Choroid plexus epithelial cell (primary cell): ENCODE results near the gene USH1G.
"Not testable (repeated sequence)": the region's sequence is repeated elsewhere in the genome, so short reads cannot be mapped to it uniquely, and the experiment has no call there.

ENCODE experiments used
- DNase-seq: peaks from one replicate; pipeline ENCODE4 v3.0.0-alpha.2; 2010; ENCODE audit warnings: low read depth
- H3K4me3 ChIP-seq: 2 replicates; pipeline ENCODE4 v1.5.1; 2011; ENCODE audit warnings: low read depth, mild to moderate bottlenecking, control low read depth, low read length, moderate library complexity
- CTCF ChIP-seq: conservative IDR thresholded peaks from 2 replicates; pipeline ENCODE4 v1.5.1; 2011; ENCODE audit warnings: low read depth, mild to moderate bottlenecking, control low read depth, inconsistent platforms, low read length, moderate library complexity

The USH1G gene

DNA sequence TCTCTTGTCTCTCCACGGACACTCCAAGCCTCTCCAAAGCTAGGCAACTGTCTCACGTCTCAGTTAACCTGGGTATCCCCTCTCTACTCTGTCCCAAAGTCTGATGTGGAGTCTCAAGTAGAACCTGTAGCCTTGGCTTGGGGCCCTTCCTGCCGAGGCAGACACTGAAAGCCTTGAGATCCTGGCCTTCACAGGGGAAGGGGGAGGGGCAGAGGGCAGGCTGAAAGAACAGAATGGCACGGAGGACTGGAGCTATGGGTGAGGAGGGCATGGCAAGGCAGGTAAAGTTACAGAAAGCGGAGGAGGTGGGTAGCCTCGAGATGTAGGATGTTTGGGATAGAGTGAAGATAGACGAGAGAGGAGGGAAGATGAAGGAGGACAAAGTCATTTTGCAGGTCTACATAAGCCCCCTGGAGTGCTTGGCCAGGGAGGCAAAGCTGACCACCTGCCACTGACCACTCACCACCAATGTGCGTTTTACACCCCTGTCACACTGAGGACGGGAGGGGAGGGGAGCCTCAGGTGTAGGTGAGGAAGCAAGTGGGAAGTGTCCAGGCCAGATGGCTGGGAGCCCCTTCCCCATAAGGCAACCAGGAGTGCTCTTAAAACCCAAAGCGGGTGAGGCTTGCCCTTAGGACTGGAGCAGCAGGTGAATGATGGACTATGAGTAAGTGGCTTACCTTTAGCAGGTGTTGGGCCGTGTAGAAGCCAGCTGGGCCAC, 51.5 kb downstream of the USH1G start:
- no peak for DNase-seq
- H3K4me3 ChIP-seq: no peak overlapping the region
- TF ChIP-seq CTCF: no peak

GRCh38 chr17:74870512-74870911, 52.5 kb downstream of the USH1G start:
- TF ChIP-seq CTCF: no peak
- DNase-seq: peak; percentile 72
- no peak overlapping the region for H3K4me3 ChIP-seq

DNA sequence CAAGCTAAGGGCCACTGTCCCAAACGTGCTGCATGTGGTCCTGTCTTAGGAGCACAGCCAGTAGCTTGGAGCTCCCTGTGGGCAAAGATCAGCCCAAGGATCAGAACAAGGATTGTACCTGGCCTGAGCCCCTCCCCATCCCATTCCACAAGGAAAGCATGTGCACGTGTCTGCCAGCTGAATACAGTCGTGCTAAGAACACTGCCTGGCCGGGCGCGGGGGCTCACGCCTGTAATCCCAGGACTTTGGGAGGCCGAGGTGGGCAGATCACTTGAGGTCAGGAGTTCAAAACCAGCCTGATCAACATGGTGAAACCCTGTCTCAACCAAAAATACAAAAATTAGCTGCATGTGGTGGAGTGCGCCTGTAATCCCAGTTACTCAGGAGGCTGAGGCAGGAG, 53.0 kb downstream of the USH1G start:
- DNase-seq, H3K4me3 ChIP-seq: not testable (repeated sequence)

DNA sequence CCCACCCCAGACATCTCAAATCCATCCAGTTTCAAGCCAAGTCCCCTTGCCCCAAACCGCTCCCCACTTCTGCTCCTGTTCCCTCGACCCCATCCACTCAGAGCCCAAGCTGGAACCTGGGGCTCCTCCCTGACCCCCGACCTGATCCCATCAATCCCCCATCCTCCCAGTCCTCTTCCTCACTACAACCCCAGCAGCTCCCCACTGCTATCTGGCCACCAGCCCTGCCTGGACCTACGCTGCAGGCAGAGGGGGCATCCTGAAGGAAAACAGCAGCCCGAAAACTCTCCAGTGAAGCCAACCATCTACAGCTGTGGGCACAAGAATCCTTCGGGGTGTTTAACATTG, 54.2 kb downstream of the USH1G start:
- no peak overlapping the region for H3K4me3 ChIP-seq
- no peak for DNase-seq
- TF ChIP-seq CTCF: no peak

- no peak overlapping the region for H3K4me3 ChIP-seq
- no peak for TF ChIP-seq CTCF
- peak; percentile 46 for DNase-seq
These were observed 54.7 kb downstream of the USH1G start for GRCh38 chr17:74868251-74868907.

DNA sequence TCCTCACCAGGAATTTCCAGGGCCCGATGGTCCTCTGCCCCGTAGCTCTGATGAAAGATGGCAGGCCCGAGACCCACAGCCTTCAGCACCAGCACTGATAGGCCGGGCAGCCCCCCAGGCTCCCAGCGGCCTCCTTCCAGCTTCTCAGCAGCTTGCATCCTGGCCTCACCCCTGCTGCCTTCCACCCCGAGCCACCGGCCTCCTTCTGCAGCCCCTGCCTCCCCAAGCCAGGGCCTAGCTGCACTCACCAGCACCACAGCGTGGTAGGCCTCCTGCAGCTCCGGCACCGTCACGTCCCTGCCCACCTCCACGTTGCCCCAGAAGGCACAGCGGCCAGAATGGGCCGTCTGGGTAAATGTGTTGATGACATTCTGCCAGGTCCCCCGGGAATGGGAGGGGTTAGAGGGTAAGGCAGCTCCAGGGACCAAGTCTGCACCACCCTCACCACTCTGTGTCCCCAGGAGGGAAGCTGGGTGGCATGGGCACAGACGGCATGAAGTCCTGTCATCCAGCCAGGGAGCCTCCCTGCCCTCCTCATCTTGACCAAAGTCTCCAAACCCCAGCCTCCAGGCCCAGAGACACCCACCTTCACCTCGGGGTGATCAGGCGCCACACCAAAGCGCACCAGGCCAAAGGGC, 56.7 kb downstream of the USH1G start:
- no peak for TF ChIP-seq CTCF
- no peak overlapping the region for H3K4me3 ChIP-seq
- no peak for DNase-seq
